Esophagus mucosa (tissue), 1 donor: ENCODE results near the gene PPP6R3. TPM values are rescaled to one million over a fixed set of nuclear protein-coding genes. Genes with fewer than 3 reads are reported as not detected.
A peak's percentile ranks its signal among the peaks of the same experiment; 100 is the strongest.
"Not testable (repeated sequence)": the region's sequence is repeated elsewhere in the genome, so short reads cannot be mapped to it uniquely, and the experiment has no call there.

Experiments used
- ATAC-seq: fragments of 200-7000 bp; cut with Tn5 transposase; one replicate; pipeline ENCODE4 v1.9.1; 2020
- total RNA-seq: library from RNA; stranded (reverse); gene quantifications from one replicate; pipeline ENCODE4 v1.2.4, GENCODE V29; 2023
- donor health status: DM: yes; HTN: yes; CAD: no.

The PPP6R3 gene
- total RNA-seq, 1 donor from 2014 or later = 59.8 TPM

- peak; percentile 62 for ATAC-seq
Observed at GRCh38 chr11:68436985-68437926, 23.3 kb upstream of the PPP6R3 start.

GRCh38 chr11:68437927-68438657 lies 22.5 kb upstream of the PPP6R3 start:
- ATAC-seq = no peak

- no peak for ATAC-seq
Observed at GRCh38 chr11:68438658-68439259, 21.8 kb upstream of the PPP6R3 start.

- ATAC-seq = no peak
Observed at GRCh38 chr11:68439355-68440065, 21.0 kb upstream of the PPP6R3 start.

GRCh38 chr11:68440224-68440623 lies 20.3 kb upstream of the PPP6R3 start:
- no peak for ATAC-seq

- no peak for ATAC-seq
Observed at GRCh38 chr11:68441466-68442230, 18.9 kb upstream of the PPP6R3 start.

GRCh38 chr11:68442433-68442832 lies 18.1 kb upstream of the PPP6R3 start:
- ATAC-seq = no peak

GRCh38 chr11:68444566-68444965 lies 16.0 kb upstream of the PPP6R3 start:
- no peak for ATAC-seq

GRCh38 chr11:68445531-68446035 lies 15.0 kb upstream of the PPP6R3 start:
- ATAC-seq = no peak

- ATAC-seq = peak; percentile 10
Observed at GRCh38 chr11:68446046-68446725, 14.4 kb upstream of the PPP6R3 start.

- ATAC-seq = peak; percentile 87
Observed at GRCh38 chr11:68447015-68447801, 13.3 kb upstream of the PPP6R3 start.

GRCh38 chr11:68447914-68448313 lies 12.6 kb upstream of the PPP6R3 start:
- ATAC-seq = not testable (repeated sequence)

GRCh38 chr11:68448604-68449011 lies 11.9 kb upstream of the PPP6R3 start:
- ATAC-seq = no peak

GRCh38 chr11:68449951-68450350 lies 10.6 kb upstream of the PPP6R3 start:
- no peak for ATAC-seq

- no peak for ATAC-seq
Observed at GRCh38 chr11:68450711-68451110, 9.8 kb upstream of the PPP6R3 start.

- ATAC-seq = peak; percentile 15
Observed at GRCh38 chr11:68454767-68455166, 5.8 kb upstream of the PPP6R3 start.

- ATAC-seq = no peak
Observed at GRCh38 chr11:68455485-68455884, 5.1 kb upstream of the PPP6R3 start.

GRCh38 chr11:68457216-68457897 lies 3.2 kb upstream of the PPP6R3 start:
- no peak for ATAC-seq

GRCh38 chr11:68457898-68458249 lies 2.7 kb upstream of the PPP6R3 start:
- ATAC-seq = no peak

GRCh38 chr11:68458340-68458739 lies 2.2 kb upstream of the PPP6R3 start:
- not testable (repeated sequence) for ATAC-seq
